Spleen (tissue), 11 donors: ENCODE measurements around the gene FAM117B. TPM values are rescaled to one million over a fixed set of nuclear protein-coding genes. Genes with fewer than 3 reads are reported as not detected.
A peak's percentile ranks its signal among the peaks of the same experiment; 100 is the strongest.

Experiments used
- DNase-seq: peaks from one replicate; pipeline ENCODE4 v3.0.0-alpha.2; 2020
- H3K27ac ChIP-seq, 8 donors: fragments of 200-600 bp; sonication (generic) in 7 of 8; 1 replicate in 4 of 8; 2 replicates in 4 of 8; pipeline versions ENCODE4 v1.5.0 to v1.8.0; 2016 to 2021; ENCODE audit warnings: inconsistent platforms in 4 of 8, mild to moderate bottlenecking in 4 of 8, moderate library complexity in 1 of 8
- H3K27me3 ChIP-seq, 7 donors: fragments of 200-600 bp; sonication (generic) in 6 of 7; replicated peaks in 1 of 7; 1 replicate in 4 of 7; 2 replicates in 3 of 7; pipeline versions ENCODE4 v1.5.0 to v1.8.0; 2016 to 2021; ENCODE audit warnings: inconsistent platforms in 3 of 7, mild to moderate bottlenecking in 1 of 7
- H3K36me3 ChIP-seq, 6 donors: fragments of 200-600 bp; sonication (generic) in 5 of 6; 1 replicate in 4 of 6; 2 replicates in 2 of 6; pipeline versions ENCODE4 v1.5.0 to v1.8.0; 2016 to 2021; ENCODE audit warnings: inconsistent platforms in 2 of 6
- H3K4me1 ChIP-seq, 6 donors: fragments of 200-600 bp; sonication (generic) in 5 of 6; 1 replicate in 3 of 6; 2 replicates in 3 of 6; pipeline versions ENCODE4 v1.5.0 to v1.8.0; 2016 to 2021; ENCODE audit warnings: inconsistent platforms in 3 of 6
- H3K4me3 ChIP-seq, 8 donors: fragments of 200-600 bp; sonication (generic) in 7 of 8; 1 replicate in 4 of 8; 2 replicates in 4 of 8; pipeline versions ENCODE4 v1.5.0 to v1.8.0; 2016 to 2021; ENCODE audit warnings: inconsistent platforms in 4 of 8, mild to moderate bottlenecking in 4 of 8, moderate library complexity in 2 of 8
- H3K9me3 ChIP-seq, 8 donors: fragments of 200-600 bp; sonication (generic) in 7 of 8; 1 replicate in 4 of 8; 2 replicates in 4 of 8; pipeline versions ENCODE4 v1.5.0 to v1.8.0; 2016 to 2021; ENCODE audit warnings: inconsistent platforms in 4 of 8
- CTCF ChIP-seq, 11 experiments: fragments of 200-600 bp in 7 of 11; fragments of 450-650 bp in 4 of 11; sonication (generic) in 4 of 11; IDR thresholded peaks in 8 of 11; conservative IDR thresholded peaks in 3 of 11; 1 replicate in 7 of 11; 2 replicates in 4 of 11; pipeline versions ENCODE4 v1.4.0 to v1.8.0; 2016 to 2021; ENCODE audit warnings: antibody characterized with exemption in 11 of 11, inconsistent platforms in 4 of 11, mild to moderate bottlenecking in 1 of 11
- POLR2A ChIP-seq, 3 donors: fragments of 450-650 bp; IDR thresholded peaks; one replicate each; pipeline ENCODE4 v1.5.1; 2017; ENCODE audit warnings: antibody characterized with exemption in 3 of 3, mild to moderate bottlenecking in 1 of 3
- POLR2AphosphoS5 ChIP-seq, 3 donors: sonication (generic); formaldehyde crosslinking; IDR thresholded peaks; one replicate each; pipeline ENCODE4 v1.5.1; 2017; ENCODE audit warnings: antibody characterized with exemption in 3 of 3
- WGBS, 5 donors: extraction: QIAGEN DNeasy Blood & Tissue Kit in 3 of 5; methylation state at CpG; one replicate each; pipeline versions ENCODE4 v1.1.5 to v1.1.7; 2013 to 2018; 5-methylcytosine and 5-hydroxymethylcytosine counted together
- intact Hi-C: fragments of 100-400 bp; cut with DNase I; formaldehyde crosslinking; loops from one replicate; pipeline ENCODE4 v1.15.0; 2023; ENCODE audit warnings: low total_unique reads
- polyA plus RNA-seq, 3 donors: library from polyadenylated mRNA; stranded (reverse); fragments of 200-250 nt; gene quantifications; one replicate each; pipeline ENCODE4 v1.2.1, GENCODE V29; 2013
- total RNA-seq, 7 donors: library from RNA; depleted of rRNA in 3 of 7; stranded (reverse); fragments of >200 nt in 3 of 7; fragmentation: NEBNext Ultra II Directional in 4 of 7; extraction: Animal tissue kit (Norgen Biotek cat#: 25700) in 4 of 7; gene quantifications; one replicate each; pipeline versions ENCODE4 v1.1.0 to v1.2.1, GENCODE V29; 2016 to 2021
- donor health status: healthy with polysubstance abuse.
- donor health status: DM: no; HTN: no; CAD: no; lungs with moderate emphysema.
- donor health status: DM: no; HTN: no; CAD: no.
- donor health status: Bipolar disorder and iron deficiency.
- donor health status: healthy.
- donor health status: DM: no; HTN: no; CAD: no.
- donor health status: DM: yes; HTN: yes; CAD: no.

Gene FAM117B
- total and polyA plus RNA-seq, 10 donors = 4.8 to 28.0 (median 15.1) TPM

GRCh38 chr2:202643012-202643858 lies 8.5 kb downstream of the FAM117B start:
- Histone ChIP-seq H3K9me3 (no peaks in the 10 kb centered on the region), H3K27ac (peak overlapping the region; percentile 58 to 98 (median 72)), H3K4me3 (peak overlapping the region in 3 of 8 donors; percentile 1 to 44 (median 23)), H3K4me1 (peaks cover 25 to 98% (median 68%) of the 10 kb centered on the region in 6 donors), H3K36me3 (no peaks in the 10 kb centered on the region), H3K27me3 (no peaks in the 10 kb centered on the region)
- WGBS, 5 donors = 21 to 32% (median 25%) methylated on average over 5 of the region's 5 CpGs
- intact Hi-C loops = no loop called here
- TF ChIP-seq POLR2AphosphoS5 (IDR thresholded peaks at IDR 0.05) (no peak), CTCF (IDR thresholded peaks at IDR 0.05 in 8 of 11, conservative IDR thresholded peaks at IDR 0.05 in 3 of 11) (no peak), POLR2A (IDR thresholded peaks at IDR 0.05) (no peak)
- no peak for DNase-seq

- 89 to 94% (median 92%) methylated on average over 4 of the region's 4 CpGs for WGBS, 5 donors
- intact Hi-C loops = no loop called here
- peaks cover under 1 to 87% (median 37%) of the 10 kb centered on the region in 6 donors for H3K4me1 ChIP-seq
- H3K27ac ChIP-seq = no peak overlapping the region
- no peak for TF ChIP-seq POLR2AphosphoS5 (IDR thresholded peaks at IDR 0.05)
- no peak for TF ChIP-seq CTCF (IDR thresholded peaks at IDR 0.05 in 8 of 11, conservative IDR thresholded peaks at IDR 0.05 in 3 of 11)
- TF ChIP-seq POLR2A (IDR thresholded peaks at IDR 0.05) = no peak
- H3K4me3 ChIP-seq = no peak overlapping the region
- no peaks in the 10 kb centered on the region for H3K27me3 ChIP-seq
- no peak for DNase-seq
- no peaks in the 10 kb centered on the region for H3K9me3 ChIP-seq
- no peaks in the 10 kb centered on the region for H3K36me3 ChIP-seq
Observed at GRCh38 chr2:202652119-202652518, 17.4 kb downstream of the FAM117B start.

DNA sequence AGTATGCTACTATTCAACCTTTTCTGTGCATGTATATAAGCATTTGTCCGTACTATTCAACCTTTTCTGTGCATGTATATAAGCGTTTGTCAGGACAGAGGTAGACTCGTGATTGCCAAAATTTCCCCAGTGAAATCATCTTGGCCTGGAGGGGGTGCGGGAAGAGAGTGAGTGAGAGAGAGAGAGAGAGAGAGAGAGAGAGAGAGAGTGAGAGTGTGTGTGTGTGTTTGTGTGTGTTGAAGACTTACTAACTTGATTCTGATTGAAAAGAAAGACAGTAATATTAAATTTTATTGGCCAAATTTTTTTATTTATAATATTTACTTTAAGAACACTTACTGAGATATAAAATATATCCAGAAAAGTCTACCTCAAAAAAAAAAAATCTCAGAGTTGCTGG lies 19.1 kb downstream of the FAM117B start:
- Histone ChIP-seq H3K4me1 (peaks cover 0 to 86% (median 38%) of the 10 kb centered on the region in 6 donors), H3K36me3 (no peaks in the 10 kb centered on the region), H3K27ac (no peak overlapping the region), H3K9me3 (no peaks in the 10 kb centered on the region), H3K4me3 (no peak overlapping the region), H3K27me3 (no peaks in the 10 kb centered on the region)
- DNase-seq = no peak
- WGBS, 5 donors = 86 to 92% (median 89%) methylated on average over 4 of the region's 4 CpGs
- intact Hi-C loops = no loop called here
- TF ChIP-seq CTCF (IDR thresholded peaks at IDR 0.05 in 8 of 11, conservative IDR thresholded peaks at IDR 0.05 in 3 of 11) (no peak), POLR2A (IDR thresholded peaks at IDR 0.05) (no peak), POLR2AphosphoS5 (IDR thresholded peaks at IDR 0.05) (no peak)

GRCh38 chr2:202657876-202658275 lies 23.1 kb downstream of the FAM117B start:
- intact Hi-C loops = no loop called here
- no peak for DNase-seq
- Histone ChIP-seq H3K4me1 (peaks cover 0 to 80% (median 46%) of the 10 kb centered on the region in 6 donors), H3K9me3 (no peaks in the 10 kb centered on the region), H3K27ac (peak overlapping the region in 1 of 8 donors; percentile 21), H3K27me3 (no peaks in the 10 kb centered on the region), H3K36me3 (no peaks in the 10 kb centered on the region), H3K4me3 (no peak overlapping the region)
- TF ChIP-seq CTCF (IDR thresholded peaks at IDR 0.05 in 8 of 11, conservative IDR thresholded peaks at IDR 0.05 in 3 of 11) (no peak), POLR2AphosphoS5 (IDR thresholded peaks at IDR 0.05) (no peak), POLR2A (IDR thresholded peaks at IDR 0.05) (no peak)
